HUES48 (cell line): ENCODE data around the gene TAF11.
"Not testable (repeated sequence)": the region's sequence is repeated elsewhere in the genome, so short reads cannot be mapped to it uniquely, and the experiment has no call there.

ENCODE experiments used
- H3K27ac ChIP-seq: one replicate; pipeline ENCODE4 v1.7.0; 2013; ENCODE audit warnings: low read depth, low read length, inconsistent platforms
- H3K27me3 ChIP-seq: 2 replicates; pipeline ENCODE4 v1.6.1; 2013; ENCODE audit warnings: mild to moderate bottlenecking, low read length; ENCODE audit not compliant: control insufficient read depth, insufficient read depth
- H3K36me3 ChIP-seq: 2 replicates; pipeline ENCODE4 v1.6.1; 2013; ENCODE audit warnings: low read length; ENCODE audit not compliant: control insufficient read depth, insufficient read depth
- H3K4me1 ChIP-seq: 2 replicates; pipeline ENCODE4 v1.6.1; 2013; ENCODE audit warnings: mild to moderate bottlenecking, low read length; ENCODE audit not compliant: control insufficient read depth, insufficient read depth
- H3K4me3 ChIP-seq: 2 replicates; pipeline ENCODE4 v1.5.1; 2013; ENCODE audit warnings: mild to moderate bottlenecking, low read depth, low read length
- H3K9ac ChIP-seq: 2 replicates; pipeline ENCODE4 v1.6.1; 2013; ENCODE audit warnings: mild to moderate bottlenecking, low read depth, low read length, moderate library complexity
- H3K9me3 ChIP-seq: 2 replicates; pipeline ENCODE4 v1.6.1; 2013; ENCODE audit warnings: low read length; ENCODE audit not compliant: control insufficient read depth, insufficient read depth

TAF11 gene, protein sequence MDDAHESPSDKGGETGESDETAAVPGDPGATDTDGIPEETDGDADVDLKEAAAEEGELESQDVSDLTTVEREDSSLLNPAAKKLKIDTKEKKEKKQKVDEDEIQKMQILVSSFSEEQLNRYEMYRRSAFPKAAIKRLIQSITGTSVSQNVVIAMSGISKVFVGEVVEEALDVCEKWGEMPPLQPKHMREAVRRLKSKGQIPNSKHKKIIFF

GRCh38 chr6:34887753-34888513, at the start of gene TAF11:
TAF11 (minus strand) TSS chr6:34888042; CDS start chr6:34887957, 85 bp downstream.
- Histone ChIP-seq H3K27ac (peak within 1 kb of the TSS; percentile 97), H3K4me3 (peak within 1 kb of the TSS; percentile 93), H3K9me3 (no peaks in the 10 kb centered on the region), H3K27me3 (no peaks in the 10 kb centered on the region), H3K4me1 (peaks cover 6% of the 10 kb centered on the region; the same call in 1 of the 2 replicates), H3K9ac (peak within 1 kb of the TSS; percentile 90), H3K36me3 (peaks cover 17% of the 10 kb centered on the region)

GRCh38 chr6:34934516-34934915, 46.7 kb upstream of the TAF11 start:
- Histone ChIP-seq H3K36me3 (no peaks in the 10 kb centered on the region), H3K27ac (no peak overlapping the region), H3K9ac (no peak overlapping the region), H3K4me1 (peaks cover under 1% of the 10 kb centered on the region; the same call in 1 of the 2 replicates), H3K27me3 (no peaks in the 10 kb centered on the region), H3K9me3 (no peaks in the 10 kb centered on the region), H3K4me3 (no peak overlapping the region)

DNA sequence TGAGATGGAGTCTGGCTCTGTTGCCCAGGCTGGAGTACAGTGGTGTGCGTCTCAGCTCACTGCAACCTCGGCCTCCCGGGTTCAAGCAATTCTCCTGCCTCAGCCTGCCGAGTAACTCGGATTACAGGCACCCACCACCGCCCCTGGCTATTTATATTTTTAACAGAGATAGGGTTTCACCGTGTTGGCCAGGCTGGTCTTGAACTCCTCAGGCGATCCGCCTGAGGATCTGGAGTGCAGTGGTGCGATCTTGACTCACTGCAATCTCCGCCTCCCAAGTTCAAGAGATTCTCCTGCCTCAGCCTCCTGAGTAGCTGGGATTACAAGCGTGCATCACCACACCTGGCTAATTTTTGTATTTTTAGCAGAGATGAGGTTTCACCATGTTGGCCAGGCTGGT, 44.4 kb upstream of the TAF11 start:
- not testable (repeated sequence) for H3K36me3 ChIP-seq, H3K9me3 ChIP-seq, H3K27me3 ChIP-seq, H3K9ac ChIP-seq, H3K27ac ChIP-seq, H3K4me3 ChIP-seq
- H3K4me1 ChIP-seq: peaks cover 19% of the 10 kb centered on the region

GRCh38 chr6:34930221-34930620, 42.4 kb upstream of the TAF11 start:
- Histone ChIP-seq H3K4me3 (no peak overlapping the region), H3K36me3 (no peaks in the 10 kb centered on the region)

DNA sequence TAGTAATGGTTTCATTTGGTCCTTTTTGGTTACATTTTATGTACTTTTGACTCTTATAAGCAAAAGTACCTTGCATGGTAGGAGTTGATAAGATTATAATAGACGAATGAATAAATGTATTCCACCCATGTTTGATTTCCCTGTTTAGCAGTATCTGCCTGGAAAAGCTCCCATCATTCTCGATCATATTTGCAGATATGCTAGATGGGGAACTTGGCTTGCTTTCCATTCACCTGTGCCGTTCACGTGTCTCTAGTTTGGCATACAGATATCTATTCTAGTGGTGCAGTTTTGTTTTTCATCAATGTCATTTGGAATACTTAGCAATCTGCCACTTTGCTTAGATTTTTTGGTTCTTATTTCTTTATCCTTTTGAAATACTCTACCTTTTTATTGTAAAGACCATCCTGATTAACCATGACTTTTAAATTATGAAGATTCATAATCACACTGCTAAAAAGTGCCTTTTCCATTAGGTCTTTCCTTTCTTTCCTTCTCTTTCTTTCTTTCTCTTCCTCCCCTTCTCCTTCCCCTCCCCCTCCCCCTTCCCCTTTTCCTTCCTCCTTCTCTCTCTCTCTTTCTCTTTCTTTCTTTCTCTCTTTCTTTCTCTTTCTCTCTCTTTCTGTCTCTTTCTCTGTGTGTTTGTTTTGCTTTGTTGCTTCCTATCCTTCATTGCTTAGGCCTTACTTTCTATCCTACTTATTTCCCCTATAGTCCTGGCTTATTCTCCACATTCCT, 41.6 kb upstream of the TAF11 start:
- Histone ChIP-seq H3K9me3 (no peaks in the 10 kb centered on the region), H3K27me3 (peaks cover 15% of the 10 kb centered on the region; the same call in 1 of the 2 replicates), H3K9ac (no peak overlapping the region), H3K36me3 (no peaks in the 10 kb centered on the region), H3K4me3 (no peak overlapping the region), H3K4me1 (peaks cover 47% of the 10 kb centered on the region), H3K27ac (no peak overlapping the region)

More at GRCh38 chr6:34930221-34930620, 42.4 kb upstream of the TAF11 start:
- no peak overlapping the region for H3K27ac ChIP-seq
- H3K9me3 ChIP-seq: no peaks in the 10 kb centered on the region
- no peak overlapping the region for H3K9ac ChIP-seq
- H3K27me3 ChIP-seq: peaks cover 15% of the 10 kb centered on the region; the same call in 1 of the 2 replicates
- peaks cover 39% of the 10 kb centered on the region for H3K4me1 ChIP-seq

- no peak overlapping the region for H3K4me3 ChIP-seq
- no peaks in the 10 kb centered on the region for H3K9me3 ChIP-seq
- H3K27ac ChIP-seq: no peak overlapping the region
- peaks cover 15% of the 10 kb centered on the region; the same call in 1 of the 2 replicates for H3K27me3 ChIP-seq
- H3K9ac ChIP-seq: no peak overlapping the region
- peaks cover 52% of the 10 kb centered on the region for H3K4me1 ChIP-seq
- no peaks in the 10 kb centered on the region for H3K36me3 ChIP-seq
Observed at GRCh38 chr6:34928695-34929094, 40.9 kb upstream of the TAF11 start.

DNA sequence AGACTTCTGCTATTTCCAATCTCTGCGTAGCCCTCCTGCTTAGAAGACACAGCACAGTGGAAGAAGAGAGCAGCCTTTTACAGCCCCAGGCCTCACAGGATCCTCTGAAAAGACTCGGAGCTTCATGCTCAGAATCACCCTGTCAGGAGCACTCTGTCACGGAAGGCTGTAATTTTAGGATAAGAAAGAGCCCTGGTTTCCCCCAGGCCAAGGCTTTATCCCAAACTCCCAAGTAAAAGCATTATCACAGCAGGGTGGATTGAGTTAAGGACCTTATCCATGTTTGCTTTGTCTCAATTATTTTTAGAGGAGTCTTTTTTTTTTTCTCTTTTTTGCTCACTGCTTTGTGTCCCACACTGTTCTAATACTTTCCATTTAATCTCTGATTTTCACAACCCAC, 40.4 kb upstream of the TAF11 start:
- peaks cover 15% of the 10 kb centered on the region; the same call in 1 of the 2 replicates for H3K27me3 ChIP-seq
- no peaks in the 10 kb centered on the region for H3K9me3 ChIP-seq
- no peak overlapping the region for H3K4me3 ChIP-seq
- H3K27ac ChIP-seq: peak overlapping the region; percentile 23
- no peaks in the 10 kb centered on the region for H3K36me3 ChIP-seq
- no peak overlapping the region for H3K9ac ChIP-seq
- H3K4me1 ChIP-seq: peaks cover 52% of the 10 kb centered on the region

GRCh38 chr6:34926655-34927054, 38.8 kb upstream of the TAF11 start:
- Histone ChIP-seq H3K36me3 (no peaks in the 10 kb centered on the region), H3K27ac (no peak overlapping the region), H3K9ac (no peak overlapping the region), H3K4me1 (peaks cover 52% of the 10 kb centered on the region), H3K9me3 (no peaks in the 10 kb centered on the region), H3K4me3 (no peak overlapping the region), H3K27me3 (peaks cover 15% of the 10 kb centered on the region; the same call in 1 of the 2 replicates)

- H3K27ac ChIP-seq: no peak overlapping the region
- peaks cover 15% of the 10 kb centered on the region; the same call in 1 of the 2 replicates for H3K27me3 ChIP-seq
- no peaks in the 10 kb centered on the region for H3K9me3 ChIP-seq
- no peak overlapping the region for H3K4me3 ChIP-seq
- H3K36me3 ChIP-seq: no peaks in the 10 kb centered on the region
- no peak overlapping the region for H3K9ac ChIP-seq
- peaks cover 52% of the 10 kb centered on the region for H3K4me1 ChIP-seq
Observed at GRCh38 chr6:34924831-34925625, 37.2 kb upstream of the TAF11 start.

DNA sequence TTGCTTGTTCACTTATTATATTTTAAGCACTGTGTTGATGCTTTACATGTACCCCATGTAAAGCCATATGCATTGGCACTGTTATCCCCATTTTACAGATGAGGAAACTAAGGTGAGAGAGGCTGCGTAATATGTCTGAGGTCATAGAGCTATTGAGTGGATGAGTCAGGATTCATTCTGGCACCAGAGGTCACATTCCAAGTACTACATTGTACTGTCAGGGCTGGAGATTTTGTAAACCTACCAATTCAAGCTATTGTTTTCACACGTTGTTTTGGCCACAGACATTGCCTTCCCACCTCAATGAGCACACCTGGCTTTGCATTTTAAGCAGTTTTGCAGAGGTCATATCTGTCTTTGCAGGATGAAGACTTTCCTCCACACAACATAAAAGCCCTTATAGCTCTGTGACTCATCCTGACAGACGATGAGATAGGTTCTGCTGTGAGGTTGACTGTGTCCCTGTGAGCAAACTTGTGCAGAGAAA, 34.4 kb upstream of the TAF11 start:
- no peak overlapping the region for H3K9ac ChIP-seq
- peaks cover 32% of the 10 kb centered on the region for H3K4me1 ChIP-seq
- no peak overlapping the region for H3K27ac ChIP-seq
- H3K9me3 ChIP-seq: no peaks in the 10 kb centered on the region
- H3K4me3 ChIP-seq: no peak overlapping the region
- H3K36me3 ChIP-seq: no peaks in the 10 kb centered on the region
- peaks cover 11% of the 10 kb centered on the region; the same call in 1 of the 2 replicates for H3K27me3 ChIP-seq
